Activated CD8-positive, alpha-beta memory T cell treated with anti-CD3 and anti-CD28 coated beads, Interleukin-2, amount 10 ng/mL, durations not matched to agents 7 days and 5 days (primary cell): Measurements from ENCODE around the gene MAML3. TPM values are rescaled to one million over a fixed set of nuclear protein-coding genes. Genes with fewer than 3 reads are reported as not detected.

Experiments
- ATAC-seq: fragments of 150-1000 bp; cut with Tn5 transposase; one replicate; pipeline ENCODE4 v1.10.0; 2021; ENCODE audit warnings: moderate library complexity
- CTCF ChIA-PET: fragments of 350-600 bp; sonication (Branson Sonifier 250); formaldehyde crosslinking; loops from one replicate; lab custom pipeline; 2021; ENCODE audit warnings: antibody characterized with exemption; lab: Charles Lee
- DNase-seq: peaks from one replicate; pipeline ENCODE4 v3.0.0-alpha.2; 2020
- H3K27ac Mint-ChIP-seq: one replicate; pipeline ENCODE4 v1.8.0; 2021; ENCODE audit warnings: mild to moderate bottlenecking, mixed read lengths
- H3K27me3 Mint-ChIP-seq: one replicate; pipeline ENCODE4 v1.8.0; 2021; ENCODE audit warnings: mixed read lengths
- H3K36me3 Mint-ChIP-seq: one replicate; pipeline ENCODE4 v1.8.0; 2021; ENCODE audit warnings: mild to moderate bottlenecking, mixed read lengths
- H3K4me1 Mint-ChIP-seq: one replicate; pipeline ENCODE4 v1.8.0; 2021; ENCODE audit warnings: mixed read lengths
- H3K4me3 Mint-ChIP-seq: one replicate; pipeline ENCODE4 v1.8.0; 2021; ENCODE audit warnings: mild to moderate bottlenecking, moderate library complexity, mixed read lengths
- H3K9me3 Mint-ChIP-seq: one replicate; pipeline ENCODE4 v1.8.0; 2022; ENCODE audit warnings: low read depth, mixed read lengths
- total RNA-seq, 2 experiments: library from RNA; stranded (reverse); gene quantifications; one replicate each; pipeline ENCODE4 v1.2.3, GENCODE V29; 2021

Gene MAML3
- total RNA-seq, 2 experiments from 2014 or later: 1.8 to 4.3 TPM

GRCh38 chr4:140116442-140117104 lies 37.4 kb downstream of the MAML3 start:
- peaks cover 27% of the 10 kb centered on the region for H3K4me1 Mint-ChIP-seq
- peaks cover 17% of the 10 kb centered on the region for H3K27me3 Mint-ChIP-seq
- CTCF ChIA-PET: interaction anchor here (0.9 to 4.1 kb wide), 8 partner anchors 8 to 136 kb away, joined by 3 to 21 read pairs (median 4); no protein-coding TSS in a partner anchor
- peak; percentile 80 for DNase-seq
- no peaks in the 10 kb centered on the region for H3K9me3 Mint-ChIP-seq
- peak; percentile 99 for ATAC-seq
- peak overlapping the region; percentile 86 for H3K27ac Mint-ChIP-seq
- no peak overlapping the region for H3K4me3 Mint-ChIP-seq
- peaks cover 9% of the 10 kb centered on the region for H3K36me3 Mint-ChIP-seq

GRCh38 chr4:140115140-140115539 lies 38.8 kb downstream of the MAML3 start:
- Mint-ChIP-seq H3K9me3 (no peaks in the 10 kb centered on the region), H3K27me3 (peaks cover 8% of the 10 kb centered on the region), H3K4me1 (peaks cover 27% of the 10 kb centered on the region), H3K27ac (peak overlapping the region; percentile 17), H3K4me3 (no peak overlapping the region), H3K36me3 (peaks cover 7% of the 10 kb centered on the region)
- CTCF ChIA-PET: interaction anchor here (0.8 to 2.5 kb wide), 4 partner anchors 11 to 29 kb away, joined by 3 to 8 read pairs (median 4); no protein-coding TSS in a partner anchor
- no peak for DNase-seq
- no peak for ATAC-seq

GRCh38 chr4:140113653-140114052 lies 40.3 kb downstream of the MAML3 start:
- H3K27me3 Mint-ChIP-seq: peaks cover 14% of the 10 kb centered on the region

GRCh38 chr4:140112576-140112975 lies 41.4 kb downstream of the MAML3 start:
- no peak overlapping the region for H3K4me3 Mint-ChIP-seq
- CTCF ChIA-PET: no interaction called here
- peaks cover 44% of the 10 kb centered on the region for H3K4me1 Mint-ChIP-seq
- peaks cover 21% of the 10 kb centered on the region for H3K27me3 Mint-ChIP-seq
- H3K27ac Mint-ChIP-seq: no peak overlapping the region
- peaks cover 9% of the 10 kb centered on the region for H3K36me3 Mint-ChIP-seq
- ATAC-seq (no peak), DNase-seq (no peak)
- no peaks in the 10 kb centered on the region for H3K9me3 Mint-ChIP-seq

More at GRCh38 chr4:140113653-140114052, 40.3 kb downstream of the MAML3 start:
- no peak for ATAC-seq
- peaks cover 6% of the 10 kb centered on the region for H3K36me3 Mint-ChIP-seq
- no peak overlapping the region for H3K4me3 Mint-ChIP-seq
- H3K4me1 Mint-ChIP-seq: peaks cover 34% of the 10 kb centered on the region
- no peak overlapping the region for H3K27ac Mint-ChIP-seq
- CTCF ChIA-PET: interaction anchor here (0.9 to 2.5 kb wide), 3 partner anchors 10 to 64 kb away, joined by 4 to 8 read pairs (median 5); no protein-coding TSS in a partner anchor
- no peaks in the 10 kb centered on the region for H3K9me3 Mint-ChIP-seq
- no peak for DNase-seq

GRCh38 chr4:140111256-140111655 lies 42.7 kb downstream of the MAML3 start:
- Mint-ChIP-seq H3K4me1 (peaks cover 42% of the 10 kb centered on the region), H3K9me3 (no peaks in the 10 kb centered on the region), H3K36me3 (peaks cover 9% of the 10 kb centered on the region), H3K27me3 (peaks cover 22% of the 10 kb centered on the region), H3K4me3 (no peak overlapping the region), H3K27ac (no peak overlapping the region)
- no peak for ATAC-seq
- no peak for DNase-seq
- CTCF ChIA-PET: no interaction called here

GRCh38 chr4:140110542-140111215 lies 43.3 kb downstream of the MAML3 start:
- DNase-seq (no peak), ATAC-seq (no peak)
- Mint-ChIP-seq H3K27ac (no peak overlapping the region), H3K9me3 (no peaks in the 10 kb centered on the region), H3K27me3 (peaks cover 23% of the 10 kb centered on the region), H3K36me3 (peaks cover 10% of the 10 kb centered on the region), H3K4me1 (peaks cover 41% of the 10 kb centered on the region), H3K4me3 (no peak overlapping the region)
- CTCF ChIA-PET: no interaction called here

DNA sequence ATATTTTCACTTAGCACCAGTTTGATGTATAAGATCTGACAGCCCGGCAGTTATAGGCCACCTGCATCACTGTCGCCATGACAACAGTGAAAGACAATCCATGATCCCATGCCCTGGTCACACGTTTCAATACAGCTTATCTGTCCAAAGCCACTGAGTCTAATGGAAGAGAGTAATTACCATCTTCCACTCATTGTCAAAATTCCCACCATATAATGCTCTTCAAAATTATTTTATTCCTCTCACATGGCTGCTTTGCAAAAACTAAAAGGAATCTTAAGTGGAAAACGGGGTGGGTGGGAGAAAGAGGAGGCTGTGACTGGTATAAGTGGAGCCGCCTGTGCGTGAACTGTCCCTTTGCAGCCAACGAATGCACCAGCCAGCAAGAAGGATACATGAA lies 44.2 kb downstream of the MAML3 start:
- Mint-ChIP-seq H3K27me3 (peaks cover 21% of the 10 kb centered on the region), H3K9me3 (no peaks in the 10 kb centered on the region), H3K27ac (no peak overlapping the region), H3K4me1 (peaks cover 39% of the 10 kb centered on the region), H3K36me3 (peaks cover 7% of the 10 kb centered on the region), H3K4me3 (no peak overlapping the region)
- CTCF ChIA-PET: interaction anchor here (0.7 kb wide), 1 partner anchor 14 kb away, joined by 3 read pairs; no protein-coding TSS in a partner anchor
- no peak for ATAC-seq
- no peak for DNase-seq

DNA sequence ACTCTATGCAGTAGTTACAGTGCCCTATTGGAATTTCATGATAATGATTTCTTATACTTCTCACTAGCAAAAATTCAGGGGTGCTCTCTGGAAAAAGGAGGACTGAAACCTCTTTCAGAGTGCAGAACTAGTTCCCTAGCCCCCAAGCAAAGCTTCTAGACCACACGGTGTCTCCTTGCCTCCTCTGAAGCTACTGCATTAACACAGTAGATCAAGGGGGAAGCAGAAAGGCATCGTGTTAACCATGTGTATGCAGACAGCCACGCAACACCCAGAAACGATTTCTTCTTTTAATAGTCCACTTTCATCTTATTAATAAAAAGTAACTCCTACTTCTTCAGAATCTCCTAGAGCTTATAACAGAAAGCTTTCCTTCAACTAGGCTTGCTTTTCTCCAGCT lies 44.7 kb downstream of the MAML3 start:
- DNase-seq (no peak), ATAC-seq (no peak)
- CTCF ChIA-PET: interaction anchor here (0.7 to 1.6 kb wide), 2 partner anchors 8 to 13 kb away, joined by 3 read pairs; no protein-coding TSS in a partner anchor
- Mint-ChIP-seq H3K4me3 (no peak overlapping the region), H3K4me1 (peaks cover 40% of the 10 kb centered on the region), H3K36me3 (peaks cover 7% of the 10 kb centered on the region), H3K9me3 (no peaks in the 10 kb centered on the region), H3K27me3 (peaks cover 21% of the 10 kb centered on the region), H3K27ac (no peak overlapping the region)

DNA sequence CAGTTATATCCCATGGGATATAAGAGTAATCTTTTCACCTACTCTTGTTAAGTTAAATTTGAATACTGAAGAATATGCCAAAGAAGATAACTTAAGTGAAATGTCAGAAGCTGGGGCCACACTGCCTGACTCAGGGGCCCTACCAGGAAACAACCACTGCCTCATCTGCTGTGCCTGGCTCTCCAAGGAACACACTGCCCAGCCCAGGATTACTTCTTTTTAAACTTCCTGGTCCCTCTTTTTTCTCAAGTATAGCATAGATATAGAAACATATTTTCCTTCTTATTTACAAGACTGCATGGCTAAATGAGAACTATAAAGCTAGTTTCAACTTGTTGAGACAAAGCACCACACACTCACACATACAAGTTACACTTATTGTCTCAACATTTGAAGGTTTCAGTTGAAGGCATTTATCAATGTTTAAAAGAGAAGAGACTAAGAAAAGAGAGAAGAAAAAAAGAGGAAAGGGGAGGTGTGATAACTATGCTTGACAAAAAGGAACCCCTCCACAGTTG lies 45.2 kb downstream of the MAML3 start:
- Mint-ChIP-seq H3K27ac (no peak overlapping the region), H3K9me3 (no peaks in the 10 kb centered on the region), H3K4me1 (peaks cover 39% of the 10 kb centered on the region), H3K36me3 (peaks cover 5% of the 10 kb centered on the region), H3K27me3 (peaks cover 21% of the 10 kb centered on the region), H3K4me3 (no peak overlapping the region)
- DNase-seq: no peak
- CTCF ChIA-PET: interaction anchor here (1.6 kb wide), 1 partner anchor 8 kb away, joined by 3 read pairs; no protein-coding TSS in a partner anchor
- ATAC-seq: no peak

- H3K27ac Mint-ChIP-seq: no peak overlapping the region
Observed at GRCh38 chr4:140108243-140108642, 45.7 kb downstream of the MAML3 start.

DNA sequence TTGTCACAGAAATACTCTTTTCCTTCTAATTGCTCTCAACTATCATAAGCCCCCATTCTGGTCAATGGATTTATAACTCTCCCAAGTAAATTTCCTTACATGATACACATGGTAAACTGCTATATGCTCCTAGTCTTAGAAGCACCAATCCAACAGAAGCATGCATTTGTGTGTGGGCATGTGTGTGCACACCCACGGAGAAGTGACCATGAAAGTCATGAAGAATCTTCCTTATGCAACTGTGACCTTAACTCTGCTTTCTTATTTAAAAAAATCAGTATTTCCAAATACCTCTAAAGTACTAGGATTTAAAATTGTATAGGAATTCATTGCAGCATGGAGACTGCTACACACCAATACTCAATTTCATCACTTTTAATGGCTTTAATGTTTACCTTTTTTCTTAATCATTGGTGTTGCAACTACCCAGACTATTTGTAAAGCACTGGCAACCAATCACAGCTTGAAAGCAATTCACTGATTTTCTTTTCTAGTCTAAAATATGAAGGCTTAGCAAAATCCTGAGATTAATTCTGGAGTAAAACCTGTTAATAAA lies 47.6 kb downstream of the MAML3 start:
- no peak for ATAC-seq
- peaks cover 60% of the 10 kb centered on the region for H3K4me1 Mint-ChIP-seq
- CTCF ChIA-PET: interaction anchor here (3.5 kb wide), 1 partner anchor 11 kb away, joined by 21 read pairs; no protein-coding TSS in a partner anchor

More at GRCh38 chr4:140108243-140108642, 45.7 kb downstream of the MAML3 start:
- no peaks in the 10 kb centered on the region for H3K9me3 Mint-ChIP-seq
- ATAC-seq (no peak), DNase-seq (no peak)
- no peak overlapping the region for H3K4me3 Mint-ChIP-seq
- CTCF ChIA-PET: interaction anchor here (1.6 kb wide), 1 partner anchor 9 kb away, joined by 3 read pairs; no protein-coding TSS in a partner anchor
- H3K4me1 Mint-ChIP-seq: peaks cover 43% of the 10 kb centered on the region
- H3K27me3 Mint-ChIP-seq: peaks cover 21% of the 10 kb centered on the region
- H3K36me3 Mint-ChIP-seq: peaks cover 5% of the 10 kb centered on the region

GRCh38 chr4:140105436-140105835 lies 48.5 kb downstream of the MAML3 start:
- Mint-ChIP-seq H3K36me3 (peaks cover 23% of the 10 kb centered on the region), H3K4me3 (no peak overlapping the region), H3K27me3 (peaks cover 20% of the 10 kb centered on the region), H3K27ac (no peak overlapping the region), H3K9me3 (no peaks in the 10 kb centered on the region), H3K4me1 (peaks cover 70% of the 10 kb centered on the region)
- CTCF ChIA-PET: interaction anchor here (1.0 to 3.5 kb wide), 2 partner anchors 12 to 47 kb away, joined by 3 to 21 read pairs; no protein-coding TSS in a partner anchor
- ATAC-seq (no peak), DNase-seq (no peak)

More for the DNA sequence above, 47.6 kb downstream of the MAML3 start:
- H3K9me3 Mint-ChIP-seq: no peaks in the 10 kb centered on the region
- H3K36me3 Mint-ChIP-seq: peaks cover 16% of the 10 kb centered on the region
- DNase-seq: no peak
- peaks cover 21% of the 10 kb centered on the region for H3K27me3 Mint-ChIP-seq
- no peak overlapping the region for H3K27ac Mint-ChIP-seq
- no peak overlapping the region for H3K4me3 Mint-ChIP-seq

- peak overlapping the region; percentile 96 for H3K27ac Mint-ChIP-seq
- H3K4me1 Mint-ChIP-seq: peaks cover 80% of the 10 kb centered on the region
- DNase-seq (peak; percentile 91), ATAC-seq (peak; percentile 91)
- CTCF ChIA-PET: interaction anchor here (1.0 to 3.5 kb wide), 6 partner anchors 11 to 150 kb away, joined by 3 to 21 read pairs (median 4); no protein-coding TSS in a partner anchor
- peaks cover 10% of the 10 kb centered on the region for H3K27me3 Mint-ChIP-seq
- H3K36me3 Mint-ChIP-seq: peaks cover 24% of the 10 kb centered on the region
- peak overlapping the region; percentile 48 for H3K4me3 Mint-ChIP-seq
- no peaks in the 10 kb centered on the region for H3K9me3 Mint-ChIP-seq
Observed at GRCh38 chr4:140103676-140104075, 50.3 kb downstream of the MAML3 start.
